ENCODE results near the gene ZHX3. TPM values are rescaled to one million over a fixed set of nuclear protein-coding genes. Genes with fewer than 3 reads are reported as not detected.

The ZHX3 gene
- total RNA-seq, 1 donor from 2014 or later = 21.1 TPM

GRCh38 chr20:41222703-41223102 is 94.8 kb downstream of the ZHX3 start:
- ATAC-seq = no peak

GRCh38 chr20:41222296-41222695 is 95.2 kb downstream of the ZHX3 start:
- ATAC-seq = no peak

- no peak for ATAC-seq
These were observed 95.8 kb downstream of the ZHX3 start for GRCh38 chr20:41221614-41222218.

- no peak for ATAC-seq
These were observed 97.7 kb downstream of the ZHX3 start for GRCh38 chr20:41219824-41220223.

GRCh38 chr20:41218466-41218865 is 99.1 kb downstream of the ZHX3 start:
- ATAC-seq = no peak

- ATAC-seq = no peak
These were observed 100.1 kb downstream of the ZHX3 start for GRCh38 chr20:41217422-41217821.

GRCh38 chr20:41214666-41215065 is 102.9 kb downstream of the ZHX3 start:
- ATAC-seq = peak; percentile 87

GRCh38 chr20:41214202-41214601 is 103.3 kb downstream of the ZHX3 start:
- no peak for ATAC-seq

- peak; percentile 49 for ATAC-seq
These were observed 104.2 kb downstream of the ZHX3 start for GRCh38 chr20:41213150-41213820.

GRCh38 chr20:41205313-41205712 is 112.2 kb downstream of the ZHX3 start:
- ATAC-seq = no peak

GRCh38 chr20:41204304-41205265 is 112.9 kb downstream of the ZHX3 start:
- no peak for ATAC-seq

- no peak for ATAC-seq
These were observed 113.9 kb downstream of the ZHX3 start for GRCh38 chr20:41203660-41204059.

- no peak for ATAC-seq
These were observed 115.1 kb downstream of the ZHX3 start for GRCh38 chr20:41202426-41202825.

- peak; percentile 11 for ATAC-seq
These were observed 115.8 kb downstream of the ZHX3 start for GRCh38 chr20:41201760-41202159.

GRCh38 chr20:41200446-41201202 is 116.9 kb downstream of the ZHX3 start:
- no peak for ATAC-seq

- ATAC-seq = no peak
These were observed 119.1 kb downstream of the ZHX3 start for GRCh38 chr20:41198443-41198842.

- ATAC-seq = no peak
These were observed 120.8 kb downstream of the ZHX3 start for GRCh38 chr20:41196653-41197225.

GRCh38 chr20:41192575-41192974 is 125.0 kb downstream of the ZHX3 start:
- ATAC-seq = no peak

GRCh38 chr20:41191562-41192500 is 125.7 kb downstream of the ZHX3 start:
- ATAC-seq = peak; percentile 39

GRCh38 chr20:41187668-41188067 is 129.9 kb downstream of the ZHX3 start:
- no peak for ATAC-seq
